ENCODE data around the gene SLC25A21. TPM values are rescaled to one million over a fixed set of nuclear protein-coding genes. Genes with fewer than 3 reads are reported as not detected.

Gene SLC25A21
- total and polyA plus RNA-seq, 10 of the 15 experiments (the other 5 are each of a cell fraction or from before 2014, with no cell fraction given): 0.06 to 0.72 (median 0.17) TPM; not detected in 3

DNA sequence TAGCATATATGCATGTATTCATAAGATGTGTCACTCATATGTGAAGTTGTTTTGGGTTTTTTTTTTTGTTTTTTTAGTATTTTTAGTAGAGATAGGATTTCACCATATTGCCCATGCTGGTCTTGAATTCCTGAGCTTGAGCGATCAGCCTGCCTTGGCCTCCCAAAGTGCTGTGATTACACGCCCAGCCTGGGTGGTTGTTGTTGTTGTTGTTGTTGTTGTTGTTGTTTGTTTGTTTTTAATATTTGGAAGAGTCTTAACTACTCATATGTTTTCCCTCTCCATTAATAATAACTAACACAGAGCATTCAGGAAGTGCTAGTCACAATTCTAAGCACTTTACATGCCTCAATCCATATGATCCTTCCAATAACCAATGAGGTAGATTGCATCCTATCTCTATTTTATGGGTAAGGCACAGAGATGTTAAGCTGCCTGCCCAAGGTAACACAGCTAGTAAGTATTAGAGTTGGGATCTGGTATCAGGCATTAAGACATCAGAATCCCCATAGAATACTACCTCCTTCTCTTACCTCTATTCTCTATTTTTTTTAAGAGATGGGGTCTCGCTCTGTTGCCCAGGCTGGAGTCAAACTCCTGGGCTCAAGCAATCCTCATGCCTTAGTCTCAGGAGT lies 27.6 kb downstream of the SLC25A21 start:
- ChIA-PET RAD21 (ENCODE audit: unreplicated experiment) (no interaction called here), CTCF (interaction anchor here (1.4 kb wide), 1 partner anchor 86 kb away, joined by 3 read pairs; no protein-coding TSS in a partner anchor), POLR2A (no interaction called here), SMC1A (ENCODE audit: uncharacterized antibody, unreplicated experiment) (no interaction called here)
- H3K4me3 ChIP-seq: no peak overlapping the region
- no peak overlapping the region for H2AFZ ChIP-seq (ENCODE audit: control insufficient read depth, low read depth, low read length)
- no peaks in the 10 kb centered on the region for H3K9me3 ChIP-seq (replicated peaks; ENCODE audit: control insufficient read depth, insufficient read depth, low read length)
- intact Hi-C loops (cut with micrococcal nuclease; ENCODE audit: unreplicated experiment): loop anchor here (5.0 kb wide), 1 partner anchor 593 kb away; no protein-coding TSS in a partner anchor
- no peaks in the 10 kb centered on the region for H3K27me3 ChIP-seq (replicated peaks in 1 of 2; ENCODE audit: control insufficient read depth in 2 of 2, insufficient read depth in 2 of 2, low read length in 1 of 2)
- no peak overlapping the region for H3K27ac ChIP-seq (ENCODE audit: control insufficient read depth, insufficient read depth)
- H3K4me2 ChIP-seq (ENCODE audit: control insufficient read depth, insufficient read depth): no peak overlapping the region
- no peak for TF ChIP-seq SREBF2 (IDR thresholded peaks at IDR 0.05; ENCODE audit: low read length)
- no peak for TF ChIP-seq RBBP5 (conservative IDR thresholded peaks at IDR 0.05)
- no peak for TF ChIP-seq ATF3 (IDR thresholded peaks at IDR 0.05; ENCODE audit: borderline replicate concordance, extremely low read depth, low read depth, low read length)
- TF ChIP-seq, protein P1, sequence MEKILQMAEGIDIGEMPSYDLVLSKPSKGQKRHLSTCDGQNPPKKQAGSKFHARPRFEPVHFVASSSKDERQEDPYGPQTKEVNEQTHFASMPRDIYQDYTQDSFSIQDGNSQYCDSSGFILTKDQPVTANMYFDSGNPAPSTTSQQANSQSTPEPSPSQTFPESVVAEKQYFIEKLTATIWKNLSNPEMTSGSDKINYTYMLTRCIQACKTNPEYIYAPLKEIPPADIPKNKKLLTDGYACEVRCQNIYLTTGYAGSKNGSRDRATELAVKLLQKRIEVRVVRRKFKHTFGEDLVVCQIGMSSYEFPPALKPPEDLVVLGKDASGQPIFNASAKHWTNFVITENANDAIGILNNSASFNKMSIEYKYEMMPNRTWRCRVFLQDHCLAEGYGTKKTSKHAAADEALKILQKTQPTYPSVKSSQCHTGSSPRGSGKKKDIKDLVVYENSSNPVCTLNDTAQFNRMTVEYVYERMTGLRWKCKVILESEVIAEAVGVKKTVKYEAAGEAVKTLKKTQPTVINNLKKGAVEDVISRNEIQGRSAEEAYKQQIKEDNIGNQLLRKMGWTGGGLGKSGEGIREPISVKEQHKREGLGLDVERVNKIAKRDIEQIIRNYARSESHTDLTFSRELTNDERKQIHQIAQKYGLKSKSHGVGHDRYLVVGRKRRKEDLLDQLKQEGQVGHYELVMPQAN (conservative IDR thresholded peaks at IDR 0.05): no peak
- no peak for TF ChIP-seq PAX5 (IDR thresholded peaks at IDR 0.05; ENCODE audit: borderline replicate concordance, low read depth, low read length)
- TF ChIP-seq IRF4 (IDR thresholded peaks at IDR 0.05; ENCODE audit: low read depth, low read length): no peak
- ATAC-seq: no peak
- H3K79me2 ChIP-seq (ENCODE audit: control insufficient read depth, insufficient read depth, low read length): no peaks in the 10 kb centered on the region
- no peaks in the 10 kb centered on the region for H3K36me3 ChIP-seq (ENCODE audit: control insufficient read depth in 2 of 2, insufficient read depth in 2 of 2, low read length in 1 of 2)
- H3K9ac ChIP-seq (ENCODE audit: control insufficient read depth, insufficient read depth, low read length): no peak overlapping the region
- in situ Hi-C loops (cut with MboI): loop anchor here (10.0 kb wide), 1 partner anchor 490 kb away; no protein-coding TSS in a partner anchor
- no peaks in the 10 kb centered on the region for H3K4me1 ChIP-seq (ENCODE audit: control insufficient read depth, insufficient read depth, low read length)
- no peaks in the 10 kb centered on the region for H4K20me1 ChIP-seq (ENCODE audit: control insufficient read depth, insufficient read depth)
- whole genome bisulfite sequencing (ENCODE audit: insufficient coverage, insufficient replicate concordance, low lambda C conversion rate, missing lambda C conversion rate): 18% methylated on average over 3 of the region's 3 CpGs
- no peak for DNase-seq (ENCODE audit: low read depth, low spot score)
- BruUV-seq (replicated peaks): no TSS peak
- no peak for FAIRE-seq

Measured in GM12878 (cell line).